Occipital lobe (tissue), 2 donors: ENCODE results near the gene POLQ. TPM values are rescaled to one million over a fixed set of nuclear protein-coding genes. Genes with fewer than 3 reads are reported as not detected.
"Not testable (repeated sequence)": the region's sequence is repeated elsewhere in the genome, so short reads cannot be mapped to it uniquely, and the experiment has no call there.

ENCODE experiments used
- DNase-seq: peaks from one replicate; lab custom pipeline; 2025; lab: John Stamatoyannopoulos, UW
- total RNA-seq: library from RNA; depleted of rRNA; stranded (reverse); fragments of >200 nt; gene quantifications from one replicate; pipeline ENCODE4 v1.2.3, GENCODE V29; 2014

Gene POLQ
- total RNA-seq, result 1.7 TPM

GRCh38 chr3:121545574-121546455 is at the start of gene POLQ:
POLQ (minus strand) TSS chr3:121545988; CDS start chr3:121545877, 111 bp downstream.
- peak; percentile 90 for DNase-seq

GRCh38 chr3:121594850-121595249 is 49.1 kb upstream of the POLQ start:
- no peak for DNase-seq

GRCh38 chr3:121593806-121594205 is 48.0 kb upstream of the POLQ start:
- DNase-seq, result not testable (repeated sequence)

- peak; percentile 31 for DNase-seq
These were observed 47.3 kb upstream of the POLQ start, which contains the start of gene FBXO40 for GRCh38 chr3:121592856-121593702. FBXO40 (plus strand) TSS chr3:121593379; CDS start chr3:121620576, 27,197 bp downstream.

GRCh38 chr3:121584418-121584817 is 38.6 kb upstream of the POLQ start:
- DNase-seq, result no peak

- DNase-seq, result no peak
These were observed 35.9 kb upstream of the POLQ start for GRCh38 chr3:121581691-121582090.

- DNase-seq, result no peak
These were observed 28.7 kb upstream of the POLQ start for GRCh38 chr3:121574449-121574848.

GRCh38 chr3:121567649-121568048 is 21.9 kb upstream of the POLQ start, which contains the start of gene ARGFX:
ARGFX (plus strand) TSS chr3:121567949; CDS start chr3:121570714, 2,765 bp downstream.
- no peak for DNase-seq

- DNase-seq, result no peak
These were observed 21.0 kb upstream of the POLQ start for GRCh38 chr3:121566773-121567172.

GRCh38 chr3:121562148-121562547 is 16.4 kb upstream of the POLQ start:
- no peak for DNase-seq

- DNase-seq, result no peak
These were observed 11.7 kb upstream of the POLQ start for GRCh38 chr3:121557426-121557934.

GRCh38 chr3:121552797-121553196 is 7.0 kb upstream of the POLQ start:
- no peak for DNase-seq

- DNase-seq, result no peak
These were observed 6.6 kb upstream of the POLQ start for GRCh38 chr3:121552379-121552778.

GRCh38 chr3:121545049-121545573 is 677 bp downstream of the POLQ start:
- DNase-seq, result no peak

GRCh38 chr3:121542924-121543323 is 2.9 kb downstream of the POLQ start:
- no peak for DNase-seq

- DNase-seq, result no peak
These were observed 14.5 kb downstream of the POLQ start for GRCh38 chr3:121531269-121531668.

GRCh38 chr3:121529308-121529707 is 16.5 kb downstream of the POLQ start:
- no peak for DNase-seq

GRCh38 chr3:121520510-121520909 is 25.3 kb downstream of the POLQ start:
- DNase-seq, result no peak

GRCh38 chr3:121517953-121518655 is 27.7 kb downstream of the POLQ start:
- no peak for DNase-seq

GRCh38 chr3:121515862-121516261 is 29.9 kb downstream of the POLQ start:
- no peak for DNase-seq

GRCh38 chr3:121515313-121515712 is 30.5 kb downstream of the POLQ start:
- DNase-seq, result no peak
